Parathyroid adenoma (tissue), 2 donors: ENCODE results near the gene INTS12.

Experiments
- H2AFZ ChIP-seq: fragments of 300-600 bp; sonication (generic); one replicate; pipeline ENCODE4 v1.7.0; 2017; ENCODE audit warnings: antibody characterized with exemption, mild to moderate bottlenecking
- H3K27ac ChIP-seq: fragments of 300-600 bp; sonication (generic); one replicate; pipeline ENCODE4 v1.7.0; 2017
- H3K27me3 ChIP-seq: fragments of 300-600 bp; sonication (generic); one replicate; pipeline ENCODE4 v1.7.0; 2017; ENCODE audit warnings: low read length; ENCODE audit not compliant: control insufficient read depth, insufficient read depth
- H3K36me3 ChIP-seq: fragments of 300-600 bp; sonication (generic); one replicate; pipeline ENCODE4 v1.7.0; 2017; ENCODE audit warnings: low read length; ENCODE audit not compliant: control insufficient read depth, insufficient read depth
- H3K4me1 ChIP-seq: fragments of 300-600 bp; sonication (generic); one replicate; pipeline ENCODE4 v1.7.0; 2017; ENCODE audit warnings: control low read depth
- H3K4me2 ChIP-seq: fragments of 300-600 bp; sonication (generic); one replicate; pipeline ENCODE4 v1.7.0; 2017; ENCODE audit warnings: low read length
- H3K4me3 ChIP-seq: fragments of 300-600 bp; sonication (generic); one replicate; pipeline ENCODE4 v1.7.0; 2017; ENCODE audit warnings: low read depth, low read length
- H3K79me2 ChIP-seq: fragments of 300-600 bp; sonication (generic); one replicate; pipeline ENCODE4 v1.7.0; 2017; ENCODE audit warnings: control low read depth
- H3K9ac ChIP-seq: fragments of 300-600 bp; sonication (generic); one replicate; pipeline ENCODE4 v1.7.0; 2017; ENCODE audit warnings: mild to moderate bottlenecking
- H3K9me3 ChIP-seq: fragments of 300-600 bp; sonication (generic); one replicate; pipeline ENCODE4 v1.7.0; 2017; ENCODE audit warnings: low read length; ENCODE audit not compliant: control insufficient read depth
- CTCF ChIP-seq: fragments of 300-600 bp; sonication (generic); IDR thresholded peaks from one replicate; pipeline ENCODE4 v1.7.0; 2017; ENCODE audit warnings: antibody characterized with exemption, mild to moderate bottlenecking
- donor health status: primary hyperparathyroidism.

Gene INTS12

GRCh38 chr4:105659190-105659589 is 49.3 kb downstream of the INTS12 start:
- Histone ChIP-seq H3K4me3 (no peak overlapping the region), H3K27ac (no peak overlapping the region), H3K27me3 (no peaks in the 10 kb centered on the region), H3K4me1 (no peaks in the 10 kb centered on the region), H3K9me3 (no peaks in the 10 kb centered on the region), H2AFZ (no peak overlapping the region), H3K9ac (no peak overlapping the region), H3K79me2 (no peaks in the 10 kb centered on the region), H3K4me2 (no peak overlapping the region), H3K36me3 (no peaks in the 10 kb centered on the region)
- TF ChIP-seq CTCF = no peak

GRCh38 chr4:105657117-105657765 is 51.2 kb downstream of the INTS12 start:
- Histone ChIP-seq H3K4me1 (no peaks in the 10 kb centered on the region), H3K27me3 (no peaks in the 10 kb centered on the region), H3K27ac (no peak overlapping the region), H3K79me2 (no peaks in the 10 kb centered on the region), H2AFZ (no peak overlapping the region), H3K4me2 (no peak overlapping the region), H3K36me3 (no peaks in the 10 kb centered on the region), H3K4me3 (no peak overlapping the region), H3K9ac (no peak overlapping the region), H3K9me3 (no peaks in the 10 kb centered on the region)
- no peak for TF ChIP-seq CTCF

- no peaks in the 10 kb centered on the region for H3K79me2 ChIP-seq
- H3K4me1 ChIP-seq = no peaks in the 10 kb centered on the region
These were observed 56.1 kb downstream of the INTS12 start for GRCh38 chr4:105652286-105652888.

GRCh38 chr4:105651884-105652283 is 56.6 kb downstream of the INTS12 start:
- TF ChIP-seq CTCF = no peak

More at GRCh38 chr4:105652286-105652888, 56.1 kb downstream of the INTS12 start:
- no peak overlapping the region for H3K4me2 ChIP-seq
- no peaks in the 10 kb centered on the region for H3K36me3 ChIP-seq
- no peak overlapping the region for H3K27ac ChIP-seq
- no peak overlapping the region for H3K9ac ChIP-seq
- no peaks in the 10 kb centered on the region for H3K27me3 ChIP-seq
- no peaks in the 10 kb centered on the region for H3K9me3 ChIP-seq
- no peak overlapping the region for H3K4me3 ChIP-seq
- H2AFZ ChIP-seq = no peak overlapping the region
- no peak for TF ChIP-seq CTCF

GRCh38 chr4:105650190-105650589 is 58.3 kb downstream of the INTS12 start:
- no peaks in the 10 kb centered on the region for H3K79me2 ChIP-seq
- H3K4me1 ChIP-seq = no peaks in the 10 kb centered on the region
- no peaks in the 10 kb centered on the region for H3K36me3 ChIP-seq
- H3K27me3 ChIP-seq = no peaks in the 10 kb centered on the region
- no peak overlapping the region for H2AFZ ChIP-seq
- H3K27ac ChIP-seq = no peak overlapping the region
- no peak for TF ChIP-seq CTCF
- no peak overlapping the region for H3K9ac ChIP-seq
- H3K4me2 ChIP-seq = no peak overlapping the region
- no peak overlapping the region for H3K4me3 ChIP-seq
- no peaks in the 10 kb centered on the region for H3K9me3 ChIP-seq

More at GRCh38 chr4:105651884-105652283, 56.6 kb downstream of the INTS12 start:
- no peaks in the 10 kb centered on the region for H3K36me3 ChIP-seq
- no peak overlapping the region for H3K9ac ChIP-seq
- no peaks in the 10 kb centered on the region for H3K9me3 ChIP-seq
- no peak overlapping the region for H2AFZ ChIP-seq
- no peak overlapping the region for H3K4me2 ChIP-seq
- no peaks in the 10 kb centered on the region for H3K4me1 ChIP-seq
- H3K4me3 ChIP-seq = no peak overlapping the region
- H3K27ac ChIP-seq = no peak overlapping the region
- H3K79me2 ChIP-seq = no peaks in the 10 kb centered on the region
- no peaks in the 10 kb centered on the region for H3K27me3 ChIP-seq
